Measurements from ENCODE around the gene PLAA. TPM values are rescaled to one million over a fixed set of nuclear protein-coding genes. Genes with fewer than 3 reads are reported as not detected.

The PLAA gene
- total RNA-seq, 1 donor from 2014 or later: 80.1 TPM

DNA sequence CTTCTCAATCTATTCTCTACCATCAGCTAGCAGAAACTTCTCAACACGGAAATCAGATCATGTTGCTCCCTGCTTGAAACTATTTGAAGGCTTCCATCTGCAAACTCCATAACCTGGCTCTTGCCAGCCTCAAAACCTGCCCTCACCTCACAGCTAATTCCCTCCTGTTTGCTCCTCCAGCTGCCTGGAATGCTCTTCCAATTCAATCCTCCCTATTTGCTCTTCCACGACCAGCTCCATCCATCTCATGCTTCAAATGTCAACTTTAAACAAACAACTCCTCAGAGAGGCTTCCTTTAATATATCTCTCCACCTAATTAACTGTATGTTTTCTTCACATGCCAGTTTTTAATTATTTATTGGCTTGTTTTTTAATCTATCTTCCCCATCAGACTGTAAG, 1.5 kb downstream of the PLAA start:
- TF ChIP-seq EZH2 (IDR thresholded peaks at IDR 0.05): no peak
- no peak for TF ChIP-seq EZH2phosphoT487 (IDR thresholded peaks at IDR 0.05)
- TF ChIP-seq, protein P1, sequence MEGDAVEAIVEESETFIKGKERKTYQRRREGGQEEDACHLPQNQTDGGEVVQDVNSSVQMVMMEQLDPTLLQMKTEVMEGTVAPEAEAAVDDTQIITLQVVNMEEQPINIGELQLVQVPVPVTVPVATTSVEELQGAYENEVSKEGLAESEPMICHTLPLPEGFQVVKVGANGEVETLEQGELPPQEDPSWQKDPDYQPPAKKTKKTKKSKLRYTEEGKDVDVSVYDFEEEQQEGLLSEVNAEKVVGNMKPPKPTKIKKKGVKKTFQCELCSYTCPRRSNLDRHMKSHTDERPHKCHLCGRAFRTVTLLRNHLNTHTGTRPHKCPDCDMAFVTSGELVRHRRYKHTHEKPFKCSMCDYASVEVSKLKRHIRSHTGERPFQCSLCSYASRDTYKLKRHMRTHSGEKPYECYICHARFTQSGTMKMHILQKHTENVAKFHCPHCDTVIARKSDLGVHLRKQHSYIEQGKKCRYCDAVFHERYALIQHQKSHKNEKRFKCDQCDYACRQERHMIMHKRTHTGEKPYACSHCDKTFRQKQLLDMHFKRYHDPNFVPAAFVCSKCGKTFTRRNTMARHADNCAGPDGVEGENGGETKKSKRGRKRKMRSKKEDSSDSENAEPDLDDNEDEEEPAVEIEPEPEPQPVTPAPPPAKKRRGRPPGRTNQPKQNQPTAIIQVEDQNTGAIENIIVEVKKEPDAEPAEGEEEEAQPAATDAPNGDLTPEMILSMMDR (IDR thresholded peaks at IDR 0.05): no peak
- Mint-ChIP-seq H3K4me3 (peak overlapping the region; percentile 87), H3K27ac (peak overlapping the region; percentile 1), H3K4me1 (peaks cover 16% of the 10 kb centered on the region), H3K9me3 (peaks cover 5% of the 10 kb centered on the region), H3K27me3 (ENCODE audit: insufficient read depth, low read depth) (peaks cover 3% of the 10 kb centered on the region), H3K36me3 (peaks cover 25% of the 10 kb centered on the region)
- Histone ChIP-seq H3K27me3 (no peaks in the 10 kb centered on the region), H3K79me2 (ENCODE audit: low read depth) (peaks cover 70% of the 10 kb centered on the region), H3K4me1 (peaks cover 23% of the 10 kb centered on the region), H2AFZ (replicated peaks) (no peak overlapping the region), H3F3A (ENCODE audit: low read depth) (peaks cover 10% of the 10 kb centered on the region), H3K4me2 (peak overlapping the region; percentile 87), H3K9ac (peak overlapping the region; percentile 91), H4K20me1 (ENCODE audit: low read depth) (no peaks in the 10 kb centered on the region), H3K9me3 (ENCODE audit: low read depth) (no peaks in the 10 kb centered on the region), H3K4me3 (peak overlapping the region; percentile 85), H3K27ac (no peak overlapping the region), H3K36me3 (no peaks in the 10 kb centered on the region)
- peak; percentile 15 for DNase-seq (ENCODE audit: low spot score)

DNA sequence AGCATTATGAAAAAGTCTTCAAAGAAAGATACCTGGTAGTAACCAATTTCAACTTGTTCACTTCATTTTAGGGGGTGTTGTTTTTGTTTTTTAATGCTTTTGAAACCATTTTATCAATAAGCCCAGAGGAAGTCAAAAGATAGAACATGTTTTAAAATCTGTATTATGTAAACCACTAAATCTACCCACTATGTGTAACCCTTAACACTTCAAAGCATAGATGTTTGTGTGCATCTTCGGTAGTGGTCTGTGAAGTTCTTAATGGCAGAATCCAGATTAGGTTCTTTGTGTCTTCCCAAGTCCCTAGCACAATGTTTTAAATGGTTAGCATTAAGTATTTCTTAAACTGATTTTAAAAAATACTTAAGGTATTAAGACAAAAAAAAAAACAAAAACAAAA, 6.3 kb downstream of the PLAA start:
- no peaks in the 10 kb centered on the region for H3K36me3 ChIP-seq
- H3K4me2 ChIP-seq: no peak overlapping the region
- no peaks in the 10 kb centered on the region for H3K27me3 ChIP-seq
- no peak overlapping the region for H3K9ac ChIP-seq
- Mint-ChIP-seq H3K9me3 (peaks cover 25% of the 10 kb centered on the region), H3K4me1 (peaks cover 5% of the 10 kb centered on the region), H3K4me3 (no peak overlapping the region), H3K27ac (no peak overlapping the region), H3K27me3 (ENCODE audit: insufficient read depth, low read depth) (peaks cover 3% of the 10 kb centered on the region), H3K36me3 (peaks cover 42% of the 10 kb centered on the region)
- no peak for DNase-seq (ENCODE audit: low spot score)
- peaks cover 100% of the 10 kb centered on the region for H3K79me2 ChIP-seq (ENCODE audit: low read depth)
- H3F3A ChIP-seq (ENCODE audit: low read depth): no peaks in the 10 kb centered on the region
- no peak for TF ChIP-seq EZH2 (IDR thresholded peaks at IDR 0.05)
- TF ChIP-seq EZH2phosphoT487 (IDR thresholded peaks at IDR 0.05): no peak
- TF ChIP-seq, protein P1 (IDR thresholded peaks at IDR 0.05): no peak
- H3K4me3 ChIP-seq: no peak overlapping the region
- no peaks in the 10 kb centered on the region for H3K9me3 ChIP-seq (ENCODE audit: low read depth)
- no peak overlapping the region for H2AFZ ChIP-seq (replicated peaks)
- H3K27ac ChIP-seq: no peak overlapping the region
- peaks cover 24% of the 10 kb centered on the region for H3K4me1 ChIP-seq
- H4K20me1 ChIP-seq (ENCODE audit: low read depth): no peaks in the 10 kb centered on the region

DNA sequence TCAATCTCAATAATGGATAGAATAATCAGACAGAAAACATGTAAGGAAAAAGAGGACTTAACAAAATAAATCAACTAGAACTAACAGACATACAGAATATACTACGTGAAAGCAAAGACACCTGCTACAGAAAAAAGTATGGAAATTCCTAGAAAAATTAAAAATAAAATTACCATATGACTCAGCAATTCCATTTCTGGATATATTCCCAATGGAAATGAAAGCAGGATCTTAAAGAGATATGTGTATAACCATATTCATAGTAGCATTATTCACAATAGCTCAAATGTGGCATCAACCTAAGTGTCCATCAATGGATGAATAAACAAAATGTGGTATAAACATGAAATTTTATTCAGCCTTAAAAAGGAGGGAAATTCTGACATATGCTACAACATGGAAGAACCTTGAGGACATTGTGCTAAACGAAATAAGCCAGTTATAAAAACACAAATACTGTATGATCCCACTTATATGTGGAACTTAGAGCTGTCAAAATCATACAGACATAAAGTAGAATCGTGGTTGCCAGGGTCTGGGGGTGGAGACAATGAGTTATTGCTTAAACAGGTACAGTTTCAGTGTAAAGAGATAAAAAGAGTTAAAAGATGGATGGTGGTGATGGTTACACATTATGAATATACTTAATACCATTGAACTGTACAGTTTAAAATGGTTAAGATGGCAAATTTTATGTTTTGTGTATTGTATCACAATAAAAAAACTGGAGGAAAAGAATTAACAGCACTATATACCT, 6.9 kb downstream of the PLAA start:
- Histone ChIP-seq H3F3A (ENCODE audit: low read depth) (no peaks in the 10 kb centered on the region), H3K4me3 (no peak overlapping the region), H3K4me2 (no peak overlapping the region), H2AFZ (replicated peaks) (no peak overlapping the region), H3K36me3 (no peaks in the 10 kb centered on the region), H3K9me3 (ENCODE audit: low read depth) (no peaks in the 10 kb centered on the region), H3K79me2 (ENCODE audit: low read depth) (peaks cover 100% of the 10 kb centered on the region), H3K27ac (no peak overlapping the region), H3K27me3 (no peaks in the 10 kb centered on the region), H4K20me1 (ENCODE audit: low read depth) (no peaks in the 10 kb centered on the region), H3K4me1 (peaks cover 18% of the 10 kb centered on the region), H3K9ac (no peak overlapping the region)
- no peak overlapping the region for H3K4me3 Mint-ChIP-seq
- TF ChIP-seq, protein P1 (IDR thresholded peaks at IDR 0.05): no peak
- TF ChIP-seq EZH2 (IDR thresholded peaks at IDR 0.05): no peak
- no peaks in the 10 kb centered on the region for H3K4me1 Mint-ChIP-seq
- no peak for DNase-seq (ENCODE audit: low spot score)
- H3K36me3 Mint-ChIP-seq: peaks cover 42% of the 10 kb centered on the region
- peaks cover 3% of the 10 kb centered on the region for H3K27me3 Mint-ChIP-seq (ENCODE audit: insufficient read depth, low read depth)
- H3K9me3 Mint-ChIP-seq: peaks cover 25% of the 10 kb centered on the region
- H3K27ac Mint-ChIP-seq: no peak overlapping the region
